ENCODE measurements around the gene SMC5. TPM values are rescaled to one million over a fixed set of nuclear protein-coding genes. Genes with fewer than 3 reads are reported as not detected.
A peak's percentile ranks its signal among the peaks of the same experiment; 100 is the strongest.

SMC5 gene
- total RNA-seq, 1 experiment from 2014 or later = 27.5 TPM

- peak overlapping the region; percentile 57 to 80 for H3K4me3 ChIP-seq (replicated peaks in 1 of 2; ENCODE audit: low read depth in 1 of 2, low read length in 2 of 2)
Measured at GRCh38 chr9:70260007-70260443, 1.2 kb downstream of the SMC5 start.

More at GRCh38 chr9:70260007-70260443, 1.2 kb downstream of the SMC5 start:
- H3K4me1 ChIP-seq (ENCODE audit: control insufficient read depth in 1 of 2, insufficient read depth in 2 of 2, low read length in 2 of 2) = peaks cover 8 to 28% of the 10 kb centered on the region in 2 experiments
- H3K9me3 ChIP-seq (ENCODE audit: control insufficient read depth in 1 of 2, insufficient read depth in 1 of 2, low read depth in 1 of 2, low read length in 2 of 2) = no peaks in the 10 kb centered on the region
- no TSS peak for BruUV-seq (replicated peaks)
- peaks cover 16% of the 10 kb centered on the region; the same call in 1 of the 2 replicates for H4K20me1 ChIP-seq (ENCODE audit: insufficient read depth)
- ChIA-PET POLR2A (no interaction called here), RAD21 (ENCODE audit: low non-redundant PET in 1 of 2, low total read pairs in 2 of 2, uncharacterized antibody in 2 of 2, unreplicated experiment in 2 of 2) (no interaction called here), CTCF (no interaction called here)
- peaks cover 62% of the 10 kb centered on the region for H3K79me2 ChIP-seq (ENCODE audit: insufficient read depth, low read length)
- peaks cover 28 to 35% of the 10 kb centered on the region in 2 experiments for H3K36me3 ChIP-seq (ENCODE audit: control insufficient read depth in 1 of 2, insufficient read depth in 2 of 2, low read length in 2 of 2)
- DNase-seq (ENCODE audit: low read depth, low spot score) (no peak), ATAC-seq (no peak)
- H2AFZ ChIP-seq (ENCODE audit: low read depth, low read length, poor library complexity, severe bottlenecking) = no peak overlapping the region
- no peak for TF ChIP-seq EZH2phosphoT487 (IDR thresholded peaks at IDR 0.05; ENCODE audit: borderline replicate concordance)
- TF ChIP-seq, protein P1, sequence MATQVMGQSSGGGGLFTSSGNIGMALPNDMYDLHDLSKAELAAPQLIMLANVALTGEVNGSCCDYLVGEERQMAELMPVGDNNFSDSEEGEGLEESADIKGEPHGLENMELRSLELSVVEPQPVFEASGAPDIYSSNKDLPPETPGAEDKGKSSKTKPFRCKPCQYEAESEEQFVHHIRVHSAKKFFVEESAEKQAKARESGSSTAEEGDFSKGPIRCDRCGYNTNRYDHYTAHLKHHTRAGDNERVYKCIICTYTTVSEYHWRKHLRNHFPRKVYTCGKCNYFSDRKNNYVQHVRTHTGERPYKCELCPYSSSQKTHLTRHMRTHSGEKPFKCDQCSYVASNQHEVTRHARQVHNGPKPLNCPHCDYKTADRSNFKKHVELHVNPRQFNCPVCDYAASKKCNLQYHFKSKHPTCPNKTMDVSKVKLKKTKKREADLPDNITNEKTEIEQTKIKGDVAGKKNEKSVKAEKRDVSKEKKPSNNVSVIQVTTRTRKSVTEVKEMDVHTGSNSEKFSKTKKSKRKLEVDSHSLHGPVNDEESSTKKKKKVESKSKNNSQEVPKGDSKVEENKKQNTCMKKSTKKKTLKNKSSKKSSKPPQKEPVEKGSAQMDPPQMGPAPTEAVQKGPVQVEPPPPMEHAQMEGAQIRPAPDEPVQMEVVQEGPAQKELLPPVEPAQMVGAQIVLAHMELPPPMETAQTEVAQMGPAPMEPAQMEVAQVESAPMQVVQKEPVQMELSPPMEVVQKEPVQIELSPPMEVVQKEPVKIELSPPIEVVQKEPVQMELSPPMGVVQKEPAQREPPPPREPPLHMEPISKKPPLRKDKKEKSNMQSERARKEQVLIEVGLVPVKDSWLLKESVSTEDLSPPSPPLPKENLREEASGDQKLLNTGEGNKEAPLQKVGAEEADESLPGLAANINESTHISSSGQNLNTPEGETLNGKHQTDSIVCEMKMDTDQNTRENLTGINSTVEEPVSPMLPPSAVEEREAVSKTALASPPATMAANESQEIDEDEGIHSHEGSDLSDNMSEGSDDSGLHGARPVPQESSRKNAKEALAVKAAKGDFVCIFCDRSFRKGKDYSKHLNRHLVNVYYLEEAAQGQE (IDR thresholded peaks at IDR 0.05; ENCODE audit: low read depth) = no peak
- no peak for TF ChIP-seq FOSL1 (IDR thresholded peaks at IDR 0.05; ENCODE audit: low read depth)
- no peak for TF ChIP-seq POLR2AphosphoS5 (IDR thresholded peaks at IDR 0.05; ENCODE audit: low read depth, low read length)
- no peak for TF ChIP-seq EGR1 (IDR thresholded peaks at IDR 0.05; ENCODE audit: low read depth)
- TF ChIP-seq SRF (IDR thresholded peaks at IDR 0.05; ENCODE audit: low read depth) = no peak
- no peak for TF ChIP-seq TCF7L2 (IDR thresholded peaks at IDR 0.05; ENCODE audit: borderline replicate concordance, extremely low read depth, insufficient read depth, insufficient read length)
- no peak for TF ChIP-seq SP1 (IDR thresholded peaks at IDR 0.05; ENCODE audit: low read depth)
- TF ChIP-seq ZBTB33 (IDR thresholded peaks at IDR 0.05; ENCODE audit: extremely low read depth, insufficient replicate concordance, low read length) = no peak
- TF ChIP-seq EZH2 (IDR thresholded peaks at IDR 0.05) = no peak
- no peak for TF ChIP-seq MAX (IDR thresholded peaks at IDR 0.05)
- H3K27ac ChIP-seq (ENCODE audit: low read depth, low read length) = peak overlapping the region; percentile 93; the same call in 1 of the 2 replicates
- intact Hi-C loops (cut with micrococcal nuclease) = no loop called here
- no peaks in the 10 kb centered on the region for H3K27me3 ChIP-seq (ENCODE audit: insufficient read depth, low read length)
- H3K4me2 ChIP-seq (ENCODE audit: low read length) = peak overlapping the region; percentile 92
- H3K9me2 ChIP-seq (ENCODE audit: insufficient read depth) = no peaks in the 10 kb centered on the region
- H3K9ac ChIP-seq (ENCODE audit: low read length) = peak overlapping the region; percentile 96
